Stimulated activated CD8-positive, alpha-beta memory T cell treated with anti-CD3 and anti-CD28 coated beads, Interleukin-7, amount 100 ng/mL, for 4 hours (primary cell): ENCODE data around the gene RRH.
"Not testable (repeated sequence)": the region's sequence is repeated elsewhere in the genome, so short reads cannot be mapped to it uniquely, and the experiment has no call there.

Source experiments
- DNase-seq, 2 donors: peaks; one replicate each; pipeline ENCODE4 v3.0.0-alpha.2; 2020; ENCODE audit warnings: low read depth in 2 of 2

Gene RRH

GRCh38 chr4:109846395-109847098 is 18.8 kb downstream of the RRH start:
- DNase-seq, result no peak

- no peak for DNase-seq
These were observed 20.2 kb downstream of the RRH start, which contains the start of gene LRIT3 for GRCh38 chr4:109847896-109848442. Gene LRIT3, plus strand, starts transcription at chr4:109848107. Its CDS starts 95 bp downstream, at chr4:109848202.

GRCh38 chr4:109848501-109848900 is 20.7 kb downstream of the RRH start:
- no peak for DNase-seq

- DNase-seq, result no peak
These were observed 22.8 kb downstream of the RRH start for GRCh38 chr4:109850601-109851000.

GRCh38 chr4:109859426-109860300 is 31.9 kb downstream of the RRH start:
- not testable (repeated sequence) for DNase-seq

- DNase-seq, result no peak
These were observed 33.5 kb downstream of the RRH start for GRCh38 chr4:109861271-109861670.

GRCh38 chr4:109861916-109862511 is 34.2 kb downstream of the RRH start:
- DNase-seq, result no peak

GRCh38 chr4:109864134-109864533 is 36.4 kb downstream of the RRH start:
- no peak for DNase-seq

- no peak for DNase-seq
These were observed 42.3 kb downstream of the RRH start for GRCh38 chr4:109870061-109870460.

GRCh38 chr4:109872065-109872464 is 44.3 kb downstream of the RRH start:
- DNase-seq, result no peak

GRCh38 chr4:109872950-109873656 is 45.3 kb downstream of the RRH start:
- DNase-seq, result no peak

- DNase-seq, result no peak
These were observed 46.2 kb downstream of the RRH start for GRCh38 chr4:109873791-109874514.

- DNase-seq, result no peak
These were observed 47.3 kb downstream of the RRH start for GRCh38 chr4:109875106-109875505.

- DNase-seq, result not testable (repeated sequence)
These were observed 47.8 kb downstream of the RRH start for GRCh38 chr4:109875553-109875952.

GRCh38 chr4:109876634-109877265 is 49.0 kb downstream of the RRH start:
- no peak for DNase-seq

- DNase-seq, result no peak
These were observed 49.6 kb downstream of the RRH start for GRCh38 chr4:109877400-109877799.

GRCh38 chr4:109878355-109878754 is 50.6 kb downstream of the RRH start:
- DNase-seq, result no peak

- DNase-seq, result no peak
These were observed 51.3 kb downstream of the RRH start for GRCh38 chr4:109879081-109879480.

- no peak for DNase-seq
These were observed 52.0 kb downstream of the RRH start for GRCh38 chr4:109879636-109880314.

GRCh38 chr4:109886303-109886702 is 58.5 kb downstream of the RRH start:
- DNase-seq, result no peak
